ENCODE results near the gene PPFIA2. TPM values are rescaled to one million over a fixed set of nuclear protein-coding genes. Genes with fewer than 3 reads are reported as not detected.

PPFIA2 gene
- total RNA-seq, 2 donors from 2014 or later: not detected

DNA sequence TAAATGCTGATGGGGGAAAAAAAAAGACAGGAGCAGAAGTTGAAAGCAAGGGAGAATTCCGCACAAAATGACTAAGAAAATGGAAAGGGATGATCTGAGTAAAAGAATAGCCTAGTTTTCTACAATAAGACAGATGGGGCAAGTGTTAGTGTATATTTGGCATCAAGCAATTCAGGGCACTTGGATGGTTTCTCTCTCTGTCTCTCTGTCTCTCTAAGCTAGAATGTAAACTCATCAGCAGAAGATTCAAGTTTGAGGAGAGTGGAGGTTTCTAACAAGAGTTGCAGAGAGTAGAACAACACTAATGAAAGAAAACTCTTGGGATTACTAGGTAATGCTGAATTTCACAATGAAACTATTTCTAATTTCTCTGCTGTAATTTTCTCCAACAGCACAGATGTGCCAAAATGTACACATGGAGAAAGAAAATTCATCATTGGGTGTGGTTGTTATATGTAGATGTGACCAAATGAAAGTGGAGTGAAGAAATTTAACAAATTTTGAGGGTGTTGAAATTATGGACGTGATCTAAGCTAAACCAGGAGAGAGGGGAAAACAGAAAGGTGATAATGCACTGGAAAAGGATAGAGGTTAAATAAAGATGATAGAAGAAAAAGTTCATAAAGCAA is 444.1 kb downstream of the PPFIA2 start:
- ATAC-seq (no peak), DNase-seq (ENCODE audit: low spot score) (no peak)
- Mint-ChIP-seq H3K4me3 (no peak overlapping the region), H3K27me3 (no peaks in the 10 kb centered on the region), H3K4me1 (ENCODE audit: low read depth in 2 of 2) (no peaks in the 10 kb centered on the region), H3K27ac (no peak overlapping the region), H3K36me3 (no peaks in the 10 kb centered on the region), H3K9me3 (peaks cover 14% of the 10 kb centered on the region)

DNA sequence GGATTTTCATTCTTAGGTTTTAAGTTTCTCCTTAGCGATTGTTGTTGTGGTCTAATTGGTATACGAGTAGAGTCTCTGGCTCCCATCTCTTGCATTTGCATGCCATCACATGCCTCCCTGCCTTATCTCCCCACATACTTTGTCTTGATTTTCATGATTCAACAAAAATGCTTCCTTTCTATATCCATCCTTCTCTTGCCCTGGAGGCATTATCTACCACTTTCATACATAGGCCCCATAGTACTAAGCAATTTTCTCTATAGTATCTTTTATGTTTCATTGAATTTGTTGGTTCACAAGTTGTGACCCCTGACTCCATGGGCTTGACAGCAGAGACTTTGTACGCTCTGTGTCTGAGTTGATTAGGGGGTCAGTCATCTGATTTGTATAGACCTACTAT is 455.2 kb downstream of the PPFIA2 start:
- H3K9me3 Mint-ChIP-seq: peaks cover 22% of the 10 kb centered on the region
- no peaks in the 10 kb centered on the region for H3K27me3 Mint-ChIP-seq
- no peak overlapping the region for H3K4me3 Mint-ChIP-seq
- DNase-seq (ENCODE audit: low spot score): no peak
- no peak for ATAC-seq
- H3K27ac Mint-ChIP-seq: no peak overlapping the region
- no peaks in the 10 kb centered on the region for H3K36me3 Mint-ChIP-seq
- H3K4me1 Mint-ChIP-seq (ENCODE audit: low read depth in 2 of 2): no peaks in the 10 kb centered on the region

DNA sequence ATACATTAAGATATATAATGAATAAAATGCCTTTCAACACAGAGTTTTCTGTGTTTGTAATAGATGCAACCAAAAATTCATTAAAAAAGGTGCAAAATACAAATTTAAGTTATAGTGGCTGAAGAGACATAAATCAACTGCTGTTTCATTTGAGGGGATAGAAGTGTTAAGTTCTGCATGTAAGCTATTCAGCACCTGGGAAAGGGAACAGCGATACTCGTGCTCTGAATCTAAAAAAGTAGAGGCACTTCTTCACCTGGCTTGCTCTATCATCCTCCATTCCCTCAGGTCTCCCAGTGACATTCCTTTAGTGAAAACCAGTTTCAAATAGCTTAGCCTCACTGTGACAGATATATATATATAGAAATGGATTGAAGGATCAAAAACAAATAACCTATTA is 458.7 kb downstream of the PPFIA2 start:
- Mint-ChIP-seq H3K27ac (no peak overlapping the region), H3K36me3 (no peaks in the 10 kb centered on the region), H3K4me3 (no peak overlapping the region), H3K9me3 (peaks cover 16% of the 10 kb centered on the region), H3K27me3 (no peaks in the 10 kb centered on the region), H3K4me1 (ENCODE audit: low read depth in 2 of 2) (no peaks in the 10 kb centered on the region)
- ATAC-seq (no peak), DNase-seq (ENCODE audit: low spot score) (no peak)

- Mint-ChIP-seq H3K27ac (no peak overlapping the region), H3K36me3 (no peaks in the 10 kb centered on the region), H3K9me3 (peaks cover 7% of the 10 kb centered on the region), H3K27me3 (no peaks in the 10 kb centered on the region), H3K4me1 (ENCODE audit: low read depth in 2 of 2) (no peaks in the 10 kb centered on the region), H3K4me3 (no peak overlapping the region)
- ATAC-seq (no peak), DNase-seq (ENCODE audit: low spot score) (no peak)
Observed at GRCh38 chr12:81297601-81298000, 461.5 kb downstream of the PPFIA2 start.

DNA sequence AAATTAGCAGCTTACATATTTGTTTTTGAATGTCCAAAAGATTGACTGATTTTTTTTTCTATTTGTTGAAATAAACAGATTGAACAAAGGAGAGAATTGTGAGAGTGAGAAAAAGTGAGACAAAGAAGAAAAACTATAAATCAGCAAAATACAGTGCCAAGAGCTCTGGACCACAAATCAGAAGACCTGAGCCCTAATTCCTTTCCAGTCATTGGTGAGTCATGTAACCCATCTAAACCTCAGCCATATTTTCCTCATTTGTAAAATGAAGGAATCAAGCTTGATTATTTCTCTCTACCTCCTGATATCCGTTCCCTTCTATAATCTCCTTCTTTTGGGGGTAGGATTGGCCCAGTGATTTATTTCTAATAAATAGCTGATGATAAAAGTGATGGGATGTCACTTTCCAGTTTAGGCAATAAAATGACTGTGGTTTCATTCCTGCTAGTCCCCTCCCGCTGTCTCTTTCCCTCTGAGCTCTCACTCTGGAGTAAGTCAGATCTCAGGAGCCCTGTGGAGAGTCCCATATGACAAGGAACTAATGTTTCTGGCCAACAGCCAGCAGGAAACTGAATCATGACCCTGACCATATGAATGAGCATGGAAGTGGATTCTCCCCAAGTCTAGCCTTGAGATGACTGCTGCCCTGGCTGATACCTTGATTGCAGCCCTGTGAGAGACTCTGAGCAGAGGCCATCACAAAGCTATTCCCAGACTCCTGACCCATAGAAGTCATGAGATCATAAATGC is 462.4 kb downstream of the PPFIA2 start:
- ATAC-seq (no peak), DNase-seq (ENCODE audit: low spot score) (no peak)
- Mint-ChIP-seq H3K9me3 (peaks cover 6% of the 10 kb centered on the region), H3K36me3 (no peaks in the 10 kb centered on the region), H3K4me1 (ENCODE audit: low read depth in 2 of 2) (no peaks in the 10 kb centered on the region), H3K27me3 (no peaks in the 10 kb centered on the region), H3K27ac (no peak overlapping the region), H3K4me3 (no peak overlapping the region)

GRCh38 chr12:81295251-81295650 is 463.9 kb downstream of the PPFIA2 start:
- DNase-seq (ENCODE audit: low spot score): no peak
- Mint-ChIP-seq H3K27me3 (no peaks in the 10 kb centered on the region), H3K9me3 (no peaks in the 10 kb centered on the region), H3K4me1 (ENCODE audit: low read depth in 2 of 2) (no peaks in the 10 kb centered on the region), H3K36me3 (no peaks in the 10 kb centered on the region), H3K27ac (no peak overlapping the region), H3K4me3 (no peak overlapping the region)
- no peak for ATAC-seq

- no peak overlapping the region for H3K4me3 Mint-ChIP-seq
Observed at GRCh38 chr12:81294325-81295190, 464.6 kb downstream of the PPFIA2 start.

DNA sequence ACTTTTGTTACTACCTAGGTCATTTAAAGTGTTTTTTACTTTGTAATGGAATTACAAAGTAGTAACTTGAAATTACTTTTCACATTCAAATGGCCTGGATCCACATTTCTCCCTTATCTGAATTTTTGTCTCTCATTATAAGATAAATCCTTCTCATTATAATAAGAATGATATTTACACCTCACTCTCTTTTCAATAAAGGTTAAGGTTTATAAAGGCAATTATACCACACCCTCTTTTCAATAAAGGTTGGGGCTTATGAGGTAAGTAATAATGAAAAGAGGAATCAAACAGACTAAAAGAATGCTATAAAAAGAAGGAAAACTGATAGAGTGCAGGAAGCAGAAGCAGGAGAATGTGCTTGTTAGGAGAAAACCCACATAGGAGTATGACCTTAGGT is 470.5 kb downstream of the PPFIA2 start:
- ATAC-seq: no peak
- H3K27ac Mint-ChIP-seq: no peak overlapping the region
- peaks cover 4% of the 10 kb centered on the region for H3K9me3 Mint-ChIP-seq
- no peak for DNase-seq (ENCODE audit: low spot score)
- H3K4me1 Mint-ChIP-seq (ENCODE audit: low read depth in 2 of 2): no peaks in the 10 kb centered on the region
- no peak overlapping the region for H3K4me3 Mint-ChIP-seq
- no peaks in the 10 kb centered on the region for H3K27me3 Mint-ChIP-seq
- no peaks in the 10 kb centered on the region for H3K36me3 Mint-ChIP-seq

More at GRCh38 chr12:81294325-81295190, 464.6 kb downstream of the PPFIA2 start:
- Mint-ChIP-seq H3K27ac (no peak overlapping the region), H3K9me3 (no peaks in the 10 kb centered on the region), H3K27me3 (no peaks in the 10 kb centered on the region), H3K36me3 (no peaks in the 10 kb centered on the region), H3K4me1 (ENCODE audit: low read depth in 2 of 2) (no peaks in the 10 kb centered on the region)
- ATAC-seq (no peak), DNase-seq (ENCODE audit: low spot score) (no peak)

DNA sequence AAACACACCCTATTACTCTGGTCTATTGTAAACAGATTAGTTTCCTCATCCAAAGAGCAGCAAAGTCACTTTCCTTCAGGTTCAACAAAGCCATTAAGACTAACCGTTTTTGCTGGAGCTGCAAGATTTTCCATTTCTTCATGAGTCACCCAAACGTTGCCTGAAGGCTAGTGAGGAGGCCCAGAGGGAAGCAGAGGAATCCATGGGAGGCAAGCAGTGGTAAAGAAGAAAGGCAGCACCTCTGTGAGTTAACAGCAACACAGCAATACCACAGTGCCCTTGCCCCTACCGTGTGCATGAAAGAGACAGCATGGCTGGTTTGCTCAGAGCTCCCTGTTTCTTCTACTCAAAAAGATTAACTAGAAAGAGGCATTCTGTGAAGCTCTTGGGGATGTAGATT is 475.0 kb downstream of the PPFIA2 start:
- no peaks in the 10 kb centered on the region for H3K36me3 Mint-ChIP-seq
- no peak overlapping the region for H3K27ac Mint-ChIP-seq
- no peaks in the 10 kb centered on the region for H3K4me1 Mint-ChIP-seq (ENCODE audit: low read depth in 2 of 2)
- ATAC-seq (no peak), DNase-seq (ENCODE audit: low spot score) (no peak)
- H3K9me3 Mint-ChIP-seq: peaks cover 4% of the 10 kb centered on the region
- no peaks in the 10 kb centered on the region for H3K27me3 Mint-ChIP-seq
- H3K4me3 Mint-ChIP-seq: no peak overlapping the region

- DNase-seq (ENCODE audit: low spot score) (no peak), ATAC-seq (no peak)
- no peak overlapping the region for H3K27ac Mint-ChIP-seq
- H3K27me3 Mint-ChIP-seq: no peaks in the 10 kb centered on the region
- H3K9me3 Mint-ChIP-seq: peaks cover 15% of the 10 kb centered on the region
- no peak overlapping the region for H3K4me3 Mint-ChIP-seq
- peaks cover 5% of the 10 kb centered on the region for H3K36me3 Mint-ChIP-seq
- H3K4me1 Mint-ChIP-seq (ENCODE audit: low read depth in 2 of 2): no peaks in the 10 kb centered on the region
Observed at GRCh38 chr12:81274637-81275529, 484.3 kb downstream of the PPFIA2 start.

- H3K36me3 Mint-ChIP-seq: no peaks in the 10 kb centered on the region
- peaks cover 14% of the 10 kb centered on the region for H3K9me3 Mint-ChIP-seq
- H3K27ac Mint-ChIP-seq: no peak overlapping the region
- no peaks in the 10 kb centered on the region for H3K27me3 Mint-ChIP-seq
- no peaks in the 10 kb centered on the region for H3K4me1 Mint-ChIP-seq (ENCODE audit: low read depth in 2 of 2)
- no peak for ATAC-seq
- no peak for DNase-seq (ENCODE audit: low spot score)
- H3K4me3 Mint-ChIP-seq: no peak overlapping the region
Observed at GRCh38 chr12:81270385-81270784, 488.8 kb downstream of the PPFIA2 start.

DNA sequence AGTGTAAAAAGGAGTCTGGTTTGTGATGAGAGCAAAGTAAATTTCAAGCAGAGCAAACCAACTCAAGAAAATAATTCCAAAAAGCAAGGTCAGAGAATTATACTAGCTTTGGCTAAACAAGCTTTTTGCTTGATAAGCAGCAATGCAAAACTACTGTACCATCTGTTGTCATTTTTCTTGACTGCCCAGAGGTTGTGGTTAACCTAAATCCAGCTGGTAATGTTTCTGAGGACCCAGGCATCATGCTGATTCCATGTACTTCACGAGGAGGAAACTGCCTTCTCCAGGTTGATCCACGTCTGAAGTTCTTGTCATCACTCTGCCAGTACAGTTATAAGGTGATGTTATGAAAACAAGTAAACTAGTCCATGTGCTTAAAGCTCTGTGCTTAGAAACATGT is 496.1 kb downstream of the PPFIA2 start:
- no peaks in the 10 kb centered on the region for H3K27me3 Mint-ChIP-seq
- ATAC-seq: no peak

DNA sequence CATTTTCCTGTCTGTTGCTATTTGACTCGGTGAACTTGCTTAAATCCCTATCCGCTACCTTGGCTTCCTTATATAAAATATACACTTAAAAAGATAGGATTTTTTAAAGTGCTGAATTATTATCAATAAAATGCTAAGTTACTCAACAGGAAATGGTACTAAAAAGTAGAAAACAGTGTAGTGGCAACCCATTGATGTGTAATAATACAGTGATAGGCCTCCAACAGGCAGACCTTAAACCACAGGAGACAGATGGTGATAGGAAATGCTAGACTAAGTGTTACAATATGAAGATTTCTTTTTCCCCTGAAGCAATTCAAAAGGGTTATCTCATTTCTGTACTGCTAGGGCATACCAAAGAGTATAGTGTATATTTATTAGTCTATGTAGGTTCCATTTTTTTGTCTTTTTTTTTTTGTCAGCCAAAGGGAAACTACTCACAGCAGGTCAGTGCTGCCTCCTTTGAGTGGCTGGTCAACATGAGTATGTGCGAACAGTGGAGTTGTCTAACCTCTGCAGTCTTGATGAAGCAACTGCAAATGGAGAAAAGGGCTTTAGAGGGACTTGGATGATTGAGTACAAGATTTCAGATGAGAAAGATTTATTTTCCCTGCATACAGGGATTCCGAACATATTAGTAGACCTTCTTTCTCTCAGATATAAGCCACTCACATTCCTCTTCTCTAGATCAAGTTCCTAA is 497.5 kb downstream of the PPFIA2 start:
- Mint-ChIP-seq H3K36me3 (no peaks in the 10 kb centered on the region), H3K27me3 (no peaks in the 10 kb centered on the region), H3K4me3 (no peak overlapping the region), H3K9me3 (no peaks in the 10 kb centered on the region), H3K4me1 (ENCODE audit: low read depth in 2 of 2) (no peaks in the 10 kb centered on the region), H3K27ac (no peak overlapping the region)
- DNase-seq (ENCODE audit: low spot score) (no peak), ATAC-seq (no peak)

More for the DNA sequence above, 496.1 kb downstream of the PPFIA2 start:
- no peak for DNase-seq (ENCODE audit: low spot score)
- no peak overlapping the region for H3K27ac Mint-ChIP-seq
- H3K9me3 Mint-ChIP-seq: no peaks in the 10 kb centered on the region
- no peak overlapping the region for H3K4me3 Mint-ChIP-seq
- H3K36me3 Mint-ChIP-seq: no peaks in the 10 kb centered on the region
- H3K4me1 Mint-ChIP-seq (ENCODE audit: low read depth in 2 of 2): no peaks in the 10 kb centered on the region

All from natural killer cell treated with Interleukin-12 subunit alpha and Interleukin-12 subunit beta and Interleukin-15 and Interleukin-18, amount 100 ng/mL, for 72 hours (primary cell).